GM18858 (cell line): Measurements from ENCODE around the gene CYP2B6.
"Not testable (repeated sequence)": the region's sequence is repeated elsewhere in the genome, so short reads cannot be mapped to it uniquely, and the experiment has no call there.

Experiments used
- ATAC-seq: cut with Tn5 transposase; IDR thresholded peaks from one replicate; pipeline ENCODE4 v1.9.1; 2021; ENCODE audit not compliant: unreplicated experiment

The CYP2B6 gene

GRCh38 chr19:40980743-40981442 is 10.2 kb upstream of the CYP2B6 start:
- ATAC-seq = not testable (repeated sequence)

- ATAC-seq = no peak
Measured at GRCh38 chr19:40981591-40981990, 9.5 kb upstream of the CYP2B6 start.

- no peak for ATAC-seq
Measured at GRCh38 chr19:40982594-40983101, 8.4 kb upstream of the CYP2B6 start.

DNA sequence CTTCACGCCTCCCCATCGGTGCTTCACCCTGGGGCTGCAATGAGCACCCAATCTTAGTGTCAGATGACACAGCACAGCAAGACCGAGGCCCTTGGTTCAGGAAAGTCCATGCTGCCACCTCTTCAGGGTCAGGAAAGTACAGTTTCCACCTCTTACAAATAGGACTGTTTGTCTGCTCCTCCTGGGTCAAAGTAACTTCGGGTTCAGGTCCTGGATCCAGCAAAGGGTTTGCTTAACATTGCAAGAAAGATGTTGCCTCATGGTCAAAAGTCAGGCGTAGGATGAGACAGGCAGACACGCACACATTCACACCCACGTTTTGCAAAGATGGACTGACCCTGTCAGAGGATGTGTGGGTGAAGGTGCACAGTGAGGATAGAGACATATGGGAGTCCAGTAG is 1.6 kb upstream of the CYP2B6 start:
- no peak for ATAC-seq

- no peak for ATAC-seq
Measured at GRCh38 chr19:40995355-40995754, 4.3 kb downstream of the CYP2B6 start.

GRCh38 chr19:40999018-40999417 is 7.9 kb downstream of the CYP2B6 start:
- not testable (repeated sequence) for ATAC-seq

GRCh38 chr19:41000310-41000737 is 9.2 kb downstream of the CYP2B6 start:
- ATAC-seq = no peak

- no peak for ATAC-seq
Measured at GRCh38 chr19:41001243-41001971, 10.3 kb downstream of the CYP2B6 start.

DNA sequence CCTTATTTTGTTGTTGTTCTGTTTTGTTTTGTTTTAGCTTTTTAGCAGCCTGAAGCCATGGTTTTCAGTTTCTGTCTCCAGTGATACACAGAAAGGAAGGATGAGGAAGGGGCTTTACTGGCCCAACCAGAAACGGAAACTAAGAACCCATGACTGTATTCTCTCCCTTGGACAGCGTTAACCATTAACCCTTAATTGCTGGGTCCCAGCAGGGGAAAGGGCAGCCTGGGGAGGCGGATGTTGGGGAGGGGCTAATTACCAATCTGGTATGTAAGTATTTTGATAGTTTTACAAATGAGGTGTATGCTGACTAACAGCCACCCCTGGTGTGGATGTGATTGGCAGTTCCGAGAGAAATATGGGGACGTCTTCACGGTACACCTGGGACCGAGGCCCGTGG is 12.6 kb downstream of the CYP2B6 start:
- not testable (repeated sequence) for ATAC-seq

- no peak for ATAC-seq
Measured at GRCh38 chr19:41009700-41010235, 18.7 kb downstream of the CYP2B6 start.

DNA sequence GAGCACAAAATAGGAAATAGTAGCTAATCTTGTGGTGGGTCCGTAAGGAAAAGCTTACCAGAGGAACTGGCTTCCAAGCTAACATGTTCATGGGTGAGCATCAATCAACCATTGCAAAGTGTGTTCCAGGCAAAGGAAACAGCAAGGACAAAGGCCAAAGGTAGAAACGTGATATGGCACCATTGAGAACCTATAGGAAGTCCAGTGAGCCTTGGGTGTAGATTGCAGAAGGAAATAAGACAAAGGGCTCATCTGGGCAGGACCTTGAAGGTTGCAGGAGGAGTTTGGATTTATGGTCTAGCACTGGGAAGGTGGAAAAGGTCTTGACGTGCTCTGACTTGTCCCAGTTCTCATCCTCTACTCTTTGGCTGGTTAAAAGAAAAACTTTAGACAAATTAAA is 22.3 kb downstream of the CYP2B6 start:
- ATAC-seq = no peak

DNA sequence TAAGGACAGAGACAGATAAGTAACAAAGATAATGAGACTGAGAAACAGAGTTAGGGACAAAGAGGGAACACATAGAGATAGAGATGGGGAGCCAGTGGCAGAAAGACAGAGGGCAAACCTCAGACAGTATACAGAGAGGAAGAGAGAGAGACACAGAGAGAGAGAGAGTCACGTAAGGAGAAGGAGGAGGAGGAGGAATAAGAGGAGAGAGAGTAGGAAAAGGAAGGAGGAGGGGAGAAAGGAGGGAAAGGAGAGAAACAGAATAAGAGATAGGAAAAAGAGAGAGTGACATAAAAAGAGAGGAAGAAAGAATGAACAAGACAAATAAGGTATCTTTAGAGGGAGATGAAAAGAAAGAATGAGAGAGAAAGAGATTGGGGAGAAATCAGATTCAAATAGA is 23.6 kb downstream of the CYP2B6 start:
- no peak for ATAC-seq

DNA sequence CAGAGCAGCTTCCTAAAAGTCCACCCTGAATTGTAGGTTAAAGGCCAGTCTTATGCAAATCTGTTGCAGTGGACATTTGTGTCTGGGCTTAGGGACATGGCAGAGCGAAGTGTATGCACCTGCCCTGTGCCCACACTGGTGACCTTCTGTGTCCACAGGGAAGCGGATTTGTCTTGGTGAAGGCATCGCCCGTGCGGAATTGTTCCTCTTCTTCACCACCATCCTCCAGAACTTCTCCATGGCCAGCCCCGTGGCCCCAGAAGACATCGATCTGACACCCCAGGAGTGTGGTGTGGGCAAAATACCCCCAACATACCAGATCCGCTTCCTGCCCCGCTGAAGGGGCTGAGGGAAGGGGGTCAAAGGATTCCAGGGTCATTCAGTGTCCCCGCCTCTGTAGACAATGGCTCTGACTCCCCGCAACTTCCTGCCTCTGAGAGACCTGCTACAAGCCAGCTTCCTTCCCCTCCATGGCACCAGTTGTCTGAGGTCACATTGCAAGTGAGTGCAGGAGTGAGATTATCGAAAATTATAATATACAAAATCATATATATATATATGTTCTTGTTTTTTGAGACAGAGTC is 25.5 kb downstream of the CYP2B6 start:
- ATAC-seq = no peak

- ATAC-seq = no peak
Measured at GRCh38 chr19:41018736-41019290, 27.7 kb downstream of the CYP2B6 start.

DNA sequence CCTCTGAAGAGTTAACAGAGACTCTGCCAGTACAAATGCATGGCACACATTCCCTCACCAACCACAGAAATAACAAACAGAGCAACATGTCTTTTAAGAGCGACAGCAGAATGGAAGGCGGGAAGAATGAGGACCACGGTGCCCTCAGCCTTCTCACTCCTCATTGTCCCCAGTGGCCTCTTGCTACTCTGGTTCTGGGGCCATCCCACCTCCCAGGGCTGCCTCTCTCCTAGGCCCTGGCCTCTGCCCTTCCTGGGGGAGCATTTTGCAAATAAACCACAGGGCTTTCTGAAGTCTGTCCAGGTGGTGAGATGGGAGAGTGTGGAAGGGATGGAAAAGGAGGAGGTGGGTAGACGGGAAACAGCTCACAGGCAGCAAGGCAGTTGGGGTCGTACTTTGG is 28.3 kb downstream of the CYP2B6 start:
- ATAC-seq = no peak

DNA sequence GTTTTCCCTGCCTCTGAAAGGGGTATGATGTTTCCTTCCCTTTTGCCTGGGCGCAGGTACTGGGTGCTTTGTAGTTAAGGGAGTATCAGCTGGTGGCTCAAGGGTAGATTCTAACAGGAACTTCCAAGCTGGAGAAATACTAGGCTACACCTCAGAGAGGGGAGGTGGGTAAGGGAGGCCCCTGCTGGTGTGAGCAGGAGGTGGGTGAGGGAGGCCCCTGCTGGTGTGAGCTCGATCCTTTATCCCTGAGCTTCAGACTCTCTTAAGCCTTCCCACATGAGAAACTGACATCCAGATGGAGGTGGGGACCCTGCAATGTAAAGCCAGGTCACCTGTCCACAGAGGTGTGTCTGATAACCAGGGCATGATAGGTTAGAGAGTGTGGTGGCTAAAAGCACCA is 32.1 kb downstream of the CYP2B6 start:
- ATAC-seq = no peak

- ATAC-seq = no peak
Measured at GRCh38 chr19:41025411-41025810, 34.3 kb downstream of the CYP2B6 start.

DNA sequence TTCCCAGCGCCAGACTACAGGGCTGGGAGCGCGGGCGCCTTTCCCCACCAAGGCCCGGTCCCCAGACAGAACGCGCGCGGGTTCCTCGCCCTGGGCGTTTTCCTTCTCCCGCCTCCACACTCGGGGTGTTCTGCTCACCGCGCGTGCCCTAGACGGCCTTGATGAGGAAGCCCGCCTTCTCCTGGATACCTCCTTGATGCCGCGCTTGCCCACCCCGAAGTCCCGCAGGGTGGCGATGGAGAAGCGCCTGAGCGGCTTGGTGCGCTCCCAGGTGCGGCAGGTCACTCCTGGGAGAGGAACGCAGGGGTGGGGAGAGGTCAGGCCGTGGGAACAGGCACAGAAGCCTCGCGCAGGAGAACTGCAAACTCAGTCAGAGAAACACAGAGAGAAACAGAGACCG is 34.8 kb downstream of the CYP2B6 start:
- ATAC-seq = no peak

DNA sequence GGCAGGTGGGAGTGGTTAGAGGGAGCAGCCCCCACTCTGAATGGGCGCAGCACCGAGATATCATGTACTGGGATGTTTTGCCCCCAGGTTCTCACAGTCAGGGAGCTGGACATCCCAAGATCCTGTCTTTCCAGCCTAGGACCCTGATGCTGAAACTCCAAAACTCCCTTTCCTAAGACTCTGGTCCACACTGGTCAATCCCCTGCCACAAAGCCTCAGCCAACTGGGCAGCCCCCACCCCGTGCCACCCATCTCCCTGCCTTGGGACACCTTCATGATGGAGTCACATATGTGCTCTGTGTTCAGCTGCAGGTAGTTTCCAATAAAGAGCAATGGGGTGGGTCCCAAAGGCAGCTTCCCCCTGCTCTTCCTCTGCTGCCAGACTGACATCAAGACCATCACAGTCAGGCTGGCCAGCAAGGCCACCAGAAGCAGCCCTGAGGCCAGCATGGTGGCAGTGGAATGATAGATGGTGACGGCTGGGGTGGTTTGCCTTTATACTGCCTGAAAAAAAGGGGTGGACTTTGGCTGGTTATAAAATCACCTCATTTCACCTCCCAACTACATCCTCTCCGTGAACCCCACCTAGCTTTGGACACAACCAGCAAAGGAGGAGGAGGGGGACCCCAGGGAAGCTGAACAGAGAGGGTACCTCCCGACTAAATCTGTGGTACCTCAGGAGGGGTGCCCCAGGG is 36.3 kb downstream of the CYP2B6 start:
- ATAC-seq = no peak

- no peak for ATAC-seq
Measured at GRCh38 chr19:41029524-41030432, 38.7 kb downstream of the CYP2B6 start.
